Lower lobe of right lung (tissue), 2 donors: ENCODE data around the gene CAMK2N1. TPM values are rescaled to one million over a fixed set of nuclear protein-coding genes. Genes with fewer than 3 reads are reported as not detected.

Source experiments
- ATAC-seq, 2 donors: fragments of 200-7000 bp; cut with Tn5 transposase; one replicate each; pipeline ENCODE4 v1.9.1; 2020 to 2022; ENCODE audit warnings: mild to moderate bottlenecking in 2 of 2, moderate library complexity in 2 of 2
- DNase-seq: peaks from one replicate; pipeline ENCODE4 v3.0.0-alpha.2; 2020
- H3K27ac ChIP-seq: fragments of 200-600 bp; one replicate; pipeline ENCODE4 v1.8.0; 2022
- H3K27me3 ChIP-seq: fragments of 200-600 bp; one replicate; pipeline ENCODE4 v1.8.0; 2022; ENCODE audit warnings: low read depth
- H3K36me3 ChIP-seq: fragments of 200-600 bp; one replicate; pipeline ENCODE4 v1.8.0; 2022; ENCODE audit warnings: mild to moderate bottlenecking
- H3K4me1 ChIP-seq: fragments of 200-600 bp; one replicate; pipeline ENCODE4 v1.8.0; 2022
- H3K4me3 ChIP-seq: fragments of 200-600 bp; one replicate; pipeline ENCODE4 v1.8.0; 2022; ENCODE audit warnings: mild to moderate bottlenecking
- H3K9me3 ChIP-seq: fragments of 200-600 bp; one replicate; pipeline ENCODE4 v1.8.0; 2022
- intact Hi-C: fragments of 100-400 bp; cut with DNase I; formaldehyde crosslinking; loops from one replicate; pipeline ENCODE4 v1.11.0; 2022
- total RNA-seq: library from RNA; stranded (reverse); fragmentation: NEBNext Ultra II Directional; extraction: Animal tissue kit (Norgen Biotek cat#: 25700); gene quantifications from one replicate; pipeline ENCODE4 v1.2.1, GENCODE V29; 2021
- TF ChIP-seq, protein P1 (sequence below): fragments of 200-600 bp; IDR thresholded peaks from one replicate; pipeline ENCODE4 v1.8.0; 2022; ENCODE audit warnings: antibody characterized with exemption, mild to moderate bottlenecking
- donor health status: DM: no; HTN: yes; CAD: no; lungs with severe emphysema.

Gene CAMK2N1
- total RNA-seq, 1 donor from 2014 or later, result 43.0 TPM

DNA sequence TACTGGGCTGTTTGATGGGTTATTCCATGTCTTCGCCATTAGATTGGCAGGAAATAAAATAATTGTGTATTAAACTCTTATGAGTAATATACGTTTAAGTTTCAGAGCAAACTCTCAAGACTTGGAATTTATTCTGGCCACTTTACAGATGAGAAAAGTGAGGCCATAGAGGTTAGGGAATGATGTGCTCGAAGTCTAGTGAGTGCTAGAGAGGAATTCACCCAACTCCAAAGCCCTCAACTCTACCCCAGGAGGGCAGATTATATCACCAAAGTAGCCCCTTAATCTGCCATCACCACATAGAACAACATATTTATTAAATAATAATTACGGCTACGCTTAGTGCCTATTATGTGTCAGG lies 22.4 kb upstream of the CAMK2N1 start:
- ATAC-seq (no peak), DNase-seq (no peak)
- Histone ChIP-seq H3K27ac (peak overlapping the region; percentile 92), H3K4me3 (peak overlapping the region; percentile 99), H3K4me1 (peaks cover 33% of the 10 kb centered on the region), H3K27me3 (peaks cover 17% of the 10 kb centered on the region), H3K36me3 (peaks cover 9% of the 10 kb centered on the region), H3K9me3 (no peaks in the 10 kb centered on the region)
- TF ChIP-seq, protein P1, sequence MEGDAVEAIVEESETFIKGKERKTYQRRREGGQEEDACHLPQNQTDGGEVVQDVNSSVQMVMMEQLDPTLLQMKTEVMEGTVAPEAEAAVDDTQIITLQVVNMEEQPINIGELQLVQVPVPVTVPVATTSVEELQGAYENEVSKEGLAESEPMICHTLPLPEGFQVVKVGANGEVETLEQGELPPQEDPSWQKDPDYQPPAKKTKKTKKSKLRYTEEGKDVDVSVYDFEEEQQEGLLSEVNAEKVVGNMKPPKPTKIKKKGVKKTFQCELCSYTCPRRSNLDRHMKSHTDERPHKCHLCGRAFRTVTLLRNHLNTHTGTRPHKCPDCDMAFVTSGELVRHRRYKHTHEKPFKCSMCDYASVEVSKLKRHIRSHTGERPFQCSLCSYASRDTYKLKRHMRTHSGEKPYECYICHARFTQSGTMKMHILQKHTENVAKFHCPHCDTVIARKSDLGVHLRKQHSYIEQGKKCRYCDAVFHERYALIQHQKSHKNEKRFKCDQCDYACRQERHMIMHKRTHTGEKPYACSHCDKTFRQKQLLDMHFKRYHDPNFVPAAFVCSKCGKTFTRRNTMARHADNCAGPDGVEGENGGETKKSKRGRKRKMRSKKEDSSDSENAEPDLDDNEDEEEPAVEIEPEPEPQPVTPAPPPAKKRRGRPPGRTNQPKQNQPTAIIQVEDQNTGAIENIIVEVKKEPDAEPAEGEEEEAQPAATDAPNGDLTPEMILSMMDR, result no peak
- intact Hi-C loops, result no loop called here

GRCh38 chr1:20507564-20508410 lies 21.8 kb upstream of the CAMK2N1 start, which contains the start of gene MUL1:
Gene MUL1 (minus strand): TSS chr1:20508151. CDS start chr1:20508024, 127 bp downstream.
- TF ChIP-seq, protein P1, result no peak

GRCh38 chr1:20507248-20507563 lies 21.2 kb upstream of the CAMK2N1 start:
- intact Hi-C loops, result no loop called here
- Histone ChIP-seq H3K9me3 (no peaks in the 10 kb centered on the region), H3K4me1 (peaks cover 33% of the 10 kb centered on the region), H3K4me3 (peak overlapping the region; percentile 99), H3K36me3 (peaks cover 18% of the 10 kb centered on the region), H3K27ac (peak overlapping the region; percentile 92), H3K27me3 (peaks cover 17% of the 10 kb centered on the region)
- no peak for DNase-seq
- TF ChIP-seq, protein P1, result no peak
- ATAC-seq, result peak in 1 of 2 donors; percentile 2

More at GRCh38 chr1:20507564-20508410, 21.8 kb upstream of the CAMK2N1 start, which contains the start of gene MUL1:
- intact Hi-C loops, result no loop called here
- H3K4me1 ChIP-seq, result peaks cover 33% of the 10 kb centered on the region
- peak within 1 kb of the TSS; percentile 99 for H3K4me3 ChIP-seq
- peaks cover 17% of the 10 kb centered on the region for H3K27me3 ChIP-seq
- DNase-seq (peak; percentile 96), ATAC-seq (peak; percentile 98 to 99)
- H3K9me3 ChIP-seq, result no peaks in the 10 kb centered on the region
- H3K36me3 ChIP-seq, result peaks cover 13% of the 10 kb centered on the region
- peak within 1 kb of the TSS; percentile 92 for H3K27ac ChIP-seq

- intact Hi-C loops, result no loop called here
- H3K27ac ChIP-seq, result no peak overlapping the region
- ATAC-seq (no peak), DNase-seq (no peak)
- no peak overlapping the region for H3K4me3 ChIP-seq
- TF ChIP-seq, protein P1, result no peak
- no peaks in the 10 kb centered on the region for H3K9me3 ChIP-seq
- H3K36me3 ChIP-seq, result peaks cover 35% of the 10 kb centered on the region
- H3K4me1 ChIP-seq, result peaks cover 33% of the 10 kb centered on the region
- peaks cover 4% of the 10 kb centered on the region for H3K27me3 ChIP-seq
Measured at GRCh38 chr1:20505488-20505887, 19.5 kb upstream of the CAMK2N1 start.

DNA sequence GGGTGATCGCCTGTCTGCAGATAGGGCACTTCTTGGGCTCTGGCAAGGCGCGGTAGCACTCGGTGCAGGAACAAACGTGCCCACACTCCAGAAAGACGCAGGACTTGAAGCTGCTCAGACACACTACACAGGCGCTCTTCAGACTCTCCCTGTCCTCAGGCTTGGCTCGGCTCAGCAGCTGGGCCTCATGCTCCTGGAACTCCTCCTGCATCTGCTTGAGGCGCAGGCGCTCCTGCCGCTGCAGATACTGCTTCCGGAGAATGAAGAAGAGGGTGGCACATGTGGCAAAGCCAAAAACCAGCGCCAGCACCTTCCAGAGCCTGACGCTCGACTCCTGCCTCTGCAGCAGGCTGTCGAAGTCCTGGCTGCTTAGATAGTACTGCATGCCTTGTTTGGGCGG lies 14.7 kb upstream of the CAMK2N1 start:
- no peak for DNase-seq
- TF ChIP-seq, protein P1, result no peak
- Histone ChIP-seq H3K27ac (no peak overlapping the region), H3K36me3 (peaks cover 71% of the 10 kb centered on the region), H3K4me1 (peaks cover 10% of the 10 kb centered on the region), H3K9me3 (no peaks in the 10 kb centered on the region), H3K4me3 (no peak overlapping the region), H3K27me3 (no peaks in the 10 kb centered on the region)
- ATAC-seq, result no peak
- intact Hi-C loops, result no loop called here
